ENCODE data around the gene RPE. TPM values are rescaled to one million over a fixed set of nuclear protein-coding genes. Genes with fewer than 3 reads are reported as not detected.

RPE gene
- total RNA-seq: 60.1 and 68.0 TPM in 2 replicates

- peaks cover 15% of the 10 kb centered on the region for H3K4me1 ChIP-seq (ENCODE audit: insufficient read depth, low read length)
- no peak for TF ChIP-seq CTCF (IDR thresholded peaks at IDR 0.05; ENCODE audit: extremely low read depth, low read depth, low read length)
- H2AFZ ChIP-seq (ENCODE audit: low read length): peak within 1 kb of the TSS; percentile 95
- H3K79me2 ChIP-seq (ENCODE audit: insufficient read depth, low read length): peaks cover 50% of the 10 kb centered on the region
- H3K27ac ChIP-seq (ENCODE audit: low read depth, low read length): peak within 1 kb of the TSS; percentile 75
- no peaks in the 10 kb centered on the region for H3K9me3 ChIP-seq (ENCODE audit: low read depth, low read length)
- H4K20me1 ChIP-seq (ENCODE audit: insufficient read depth, low read length): peaks cover 9% of the 10 kb centered on the region
- peak within 1 kb of the TSS; percentile 91 for H3K4me3 ChIP-seq (ENCODE audit: insufficient read depth, low read length)
- no peaks in the 10 kb centered on the region for H3K27me3 ChIP-seq (ENCODE audit: insufficient read depth, low read length)
- peak; percentile 96 for DNase-seq (ENCODE audit: insufficient read length, low spot score, missing footprints)
- no peaks in the 10 kb centered on the region for H3K36me3 ChIP-seq (ENCODE audit: insufficient read depth, low read length)
- H3K4me2 ChIP-seq (ENCODE audit: insufficient read depth, low read length): peak within 1 kb of the TSS; percentile 96
Measured at GRCh38 chr2:210002158-210003157, at the start of gene RPE. TSS of gene RPE (plus strand) at chr2:210002638. CDS start at chr2:210002662, 24 bp downstream.

- TF ChIP-seq CTCF (IDR thresholded peaks at IDR 0.05; ENCODE audit: extremely low read depth, low read depth, low read length): no peak
- H3K27me3 ChIP-seq (ENCODE audit: insufficient read depth, low read length): no peaks in the 10 kb centered on the region
- no peaks in the 10 kb centered on the region for H3K36me3 ChIP-seq (ENCODE audit: insufficient read depth, low read length)
- no peaks in the 10 kb centered on the region for H3K79me2 ChIP-seq (ENCODE audit: insufficient read depth, low read length)
- no peaks in the 10 kb centered on the region for H3K4me1 ChIP-seq (ENCODE audit: insufficient read depth, low read length)
- H3K27ac ChIP-seq (ENCODE audit: low read depth, low read length): no peak overlapping the region
- H3K4me3 ChIP-seq (ENCODE audit: insufficient read depth, low read length): no peak overlapping the region
- no peak overlapping the region for H2AFZ ChIP-seq (ENCODE audit: low read length)
- H3K4me2 ChIP-seq (ENCODE audit: insufficient read depth, low read length): no peak overlapping the region
- DNase-seq (ENCODE audit: insufficient read length, low spot score, missing footprints): no peak
- H3K9me3 ChIP-seq (ENCODE audit: low read depth, low read length): no peaks in the 10 kb centered on the region
- no peaks in the 10 kb centered on the region for H4K20me1 ChIP-seq (ENCODE audit: insufficient read depth, low read length)
Measured at GRCh38 chr2:209956271-209956670, 46.2 kb upstream of the RPE start.

GRCh38 chr2:209958016-209958415 is 44.4 kb upstream of the RPE start:
- no peaks in the 10 kb centered on the region for H3K4me1 ChIP-seq (ENCODE audit: insufficient read depth, low read length)
- no peak for TF ChIP-seq CTCF (IDR thresholded peaks at IDR 0.05; ENCODE audit: extremely low read depth, low read depth, low read length)
- H3K9me3 ChIP-seq (ENCODE audit: low read depth, low read length): no peaks in the 10 kb centered on the region
- no peaks in the 10 kb centered on the region for H3K27me3 ChIP-seq (ENCODE audit: insufficient read depth, low read length)
- no peak for DNase-seq (ENCODE audit: insufficient read length, low spot score, missing footprints)
- no peak overlapping the region for H2AFZ ChIP-seq (ENCODE audit: low read length)
- no peak overlapping the region for H3K4me2 ChIP-seq (ENCODE audit: insufficient read depth, low read length)
- no peak overlapping the region for H3K4me3 ChIP-seq (ENCODE audit: insufficient read depth, low read length)
- H3K36me3 ChIP-seq (ENCODE audit: insufficient read depth, low read length): no peaks in the 10 kb centered on the region
- H4K20me1 ChIP-seq (ENCODE audit: insufficient read depth, low read length): no peaks in the 10 kb centered on the region
- H3K79me2 ChIP-seq (ENCODE audit: insufficient read depth, low read length): no peaks in the 10 kb centered on the region
- no peak overlapping the region for H3K27ac ChIP-seq (ENCODE audit: low read depth, low read length)

GRCh38 chr2:209960045-209960444 is 42.4 kb upstream of the RPE start:
- Histone ChIP-seq H3K9me3 (ENCODE audit: low read depth, low read length) (no peaks in the 10 kb centered on the region), H2AFZ (ENCODE audit: low read length) (no peak overlapping the region), H3K27ac (ENCODE audit: low read depth, low read length) (no peak overlapping the region), H3K4me3 (ENCODE audit: insufficient read depth, low read length) (no peak overlapping the region), H3K79me2 (ENCODE audit: insufficient read depth, low read length) (no peaks in the 10 kb centered on the region), H4K20me1 (ENCODE audit: insufficient read depth, low read length) (no peaks in the 10 kb centered on the region), H3K4me1 (ENCODE audit: insufficient read depth, low read length) (no peaks in the 10 kb centered on the region), H3K27me3 (ENCODE audit: insufficient read depth, low read length) (no peaks in the 10 kb centered on the region), H3K4me2 (ENCODE audit: insufficient read depth, low read length) (no peak overlapping the region), H3K36me3 (ENCODE audit: insufficient read depth, low read length) (no peaks in the 10 kb centered on the region)
- DNase-seq (ENCODE audit: insufficient read length, low spot score, missing footprints): no peak
- no peak for TF ChIP-seq CTCF (IDR thresholded peaks at IDR 0.05; ENCODE audit: extremely low read depth, low read depth, low read length)
